Skeletal muscle tissue (tissue), 4 donors: ENCODE measurements around the gene C10orf95. TPM values are rescaled to one million over a fixed set of nuclear protein-coding genes. Genes with fewer than 3 reads are reported as not detected.

Source experiments
- H3K27ac ChIP-seq: one replicate; pipeline ENCODE4 v1.7.0; 2013; ENCODE audit warnings: mild to moderate bottlenecking, low read depth, low read length, inconsistent platforms
- H3K27me3 ChIP-seq, 3 donors: one replicate each; pipeline ENCODE4 v1.7.0; 2013; ENCODE audit warnings: low read length in 3 of 3; ENCODE audit not compliant: control insufficient read depth in 3 of 3, insufficient read depth in 3 of 3
- H3K36me3 ChIP-seq, 3 donors: one replicate each; pipeline ENCODE4 v1.7.0; 2013; ENCODE audit warnings: low read length in 3 of 3; ENCODE audit not compliant: control insufficient read depth in 3 of 3, insufficient read depth in 3 of 3
- H3K4me1 ChIP-seq, 3 donors: one replicate each; pipeline ENCODE4 v1.7.0; 2013; ENCODE audit warnings: low read length in 3 of 3, mild to moderate bottlenecking in 3 of 3; ENCODE audit not compliant: control insufficient read depth in 3 of 3, insufficient read depth in 3 of 3
- H3K4me3 ChIP-seq, 3 donors: one replicate each; pipeline ENCODE4 v1.7.0; 2013; ENCODE audit warnings: low read length in 3 of 3
- H3K9ac ChIP-seq, 3 donors: one replicate each; pipeline ENCODE4 v1.7.0; 2013; ENCODE audit warnings: low read length in 3 of 3, mild to moderate bottlenecking in 3 of 3, moderate library complexity in 2 of 3, low read depth in 1 of 3
- H3K9me3 ChIP-seq, 3 donors: one replicate each; pipeline ENCODE4 v1.7.0; 2013; ENCODE audit warnings: low read length in 3 of 3; ENCODE audit not compliant: control insufficient read depth in 3 of 3
- total RNA-seq: library from RNA; depleted of rRNA; stranded (reverse); fragments of >200 nt; gene quantifications from one replicate; pipeline ENCODE4 v1.2.3, GENCODE V29; 2014
- donor health status: Osteomylitis.

Gene C10orf95
- total RNA-seq, 1 donor from 2014 or later, result not detected

- Histone ChIP-seq H3K4me1 (peaks cover 11 to 20% (median 20%) of the 10 kb centered on the region in 3 donors), H3K9me3 (no peaks in the 10 kb centered on the region), H3K9ac (no peak overlapping the region), H3K36me3 (peaks cover 0 to 3% (median 0%) of the 10 kb centered on the region in 3 donors), H3K27ac (no peak overlapping the region), H3K27me3 (peaks cover 6 to 23% (median 11%) of the 10 kb centered on the region in 3 donors), H3K4me3 (no peak overlapping the region)
These were observed 15.0 kb downstream of the C10orf95 start for GRCh38 chr10:102436312-102436711.

- Histone ChIP-seq H3K4me1 (peaks cover 12 to 21% (median 20%) of the 10 kb centered on the region in 3 donors), H3K4me3 (peak overlapping the region in 1 of 3 donors; percentile 1), H3K9ac (peak overlapping the region in 1 of 3 donors; percentile 38), H3K9me3 (no peaks in the 10 kb centered on the region), H3K36me3 (peaks cover 0 to 3% (median 0%) of the 10 kb centered on the region in 3 donors), H3K27ac (peak overlapping the region; percentile 56), H3K27me3 (peaks cover 6 to 23% (median 11%) of the 10 kb centered on the region in 3 donors)
These were observed 15.7 kb downstream of the C10orf95 start for GRCh38 chr10:102435529-102436233.

- H3K27ac ChIP-seq, result peak overlapping the region; percentile 56
These were observed 16.2 kb downstream of the C10orf95 start for GRCh38 chr10:102435133-102435497.

GRCh38 chr10:102434394-102435132 is 16.8 kb downstream of the C10orf95 start:
- Histone ChIP-seq H3K4me3 (peak overlapping the region in 1 of 3 donors; percentile 22), H3K9ac (no peak overlapping the region), H3K9me3 (no peaks in the 10 kb centered on the region), H3K4me1 (peaks cover 12 to 21% (median 20%) of the 10 kb centered on the region in 3 donors), H3K27me3 (peaks cover 6 to 23% (median 11%) of the 10 kb centered on the region in 3 donors), H3K36me3 (peaks cover 0 to 3% (median 0%) of the 10 kb centered on the region in 3 donors), H3K27ac (peak overlapping the region; percentile 56)

More at GRCh38 chr10:102435133-102435497, 16.2 kb downstream of the C10orf95 start:
- Histone ChIP-seq H3K27me3 (peaks cover 6 to 23% (median 11%) of the 10 kb centered on the region in 3 donors), H3K4me3 (peak overlapping the region in 1 of 3 donors; percentile 1), H3K36me3 (peaks cover 0 to 3% (median 0%) of the 10 kb centered on the region in 3 donors), H3K9ac (peak overlapping the region in 1 of 3 donors; percentile 0), H3K4me1 (peaks cover 12 to 21% (median 20%) of the 10 kb centered on the region in 3 donors), H3K9me3 (no peaks in the 10 kb centered on the region)

GRCh38 chr10:102433619-102434046 is 17.7 kb downstream of the C10orf95 start:
- no peak overlapping the region for H3K27ac ChIP-seq
- no peaks in the 10 kb centered on the region for H3K9me3 ChIP-seq
- peaks cover 6 to 23% (median 11%) of the 10 kb centered on the region in 3 donors for H3K27me3 ChIP-seq
- H3K36me3 ChIP-seq, result peaks cover 0 to 3% (median 0%) of the 10 kb centered on the region in 3 donors
- peaks cover 12 to 21% (median 20%) of the 10 kb centered on the region in 3 donors for H3K4me1 ChIP-seq
- H3K4me3 ChIP-seq, result no peak overlapping the region
- H3K9ac ChIP-seq, result no peak overlapping the region

- H3K4me1 ChIP-seq, result peaks cover 12 to 21% (median 20%) of the 10 kb centered on the region in 3 donors
These were observed 19.0 kb downstream of the C10orf95 start, which contains the start of gene CUEDC2 for GRCh38 chr10:102432162-102432950. Gene CUEDC2, minus strand, starts transcription at chr10:102432574. Its CDS starts 7,386 bp downstream, at chr10:102425188.

GRCh38 chr10:102431452-102432124 is 19.8 kb downstream of the C10orf95 start:
- peaks cover 6 to 20% (median 11%) of the 10 kb centered on the region in 3 donors for H3K27me3 ChIP-seq
- peak overlapping the region; percentile 96 to 99 (median 98) for H3K4me3 ChIP-seq
- H3K36me3 ChIP-seq, result peaks cover 3% of the 10 kb centered on the region in 3 donors
- no peaks in the 10 kb centered on the region for H3K9me3 ChIP-seq
- peak overlapping the region; percentile 74 for H3K27ac ChIP-seq
- peaks cover 12 to 21% (median 20%) of the 10 kb centered on the region in 3 donors for H3K4me1 ChIP-seq
- H3K9ac ChIP-seq, result peak overlapping the region; percentile 93 to 96 (median 93)

More at GRCh38 chr10:102432162-102432950, 19.0 kb downstream of the C10orf95 start, which contains the start of gene CUEDC2:
- Histone ChIP-seq H3K4me3 (peak within 1 kb of the TSS; percentile 96 to 99 (median 98)), H3K9ac (peak within 1 kb of the TSS; percentile 93 to 96 (median 93)), H3K36me3 (peaks cover 0 to 3% (median under 1%) of the 10 kb centered on the region in 3 donors), H3K9me3 (no peaks in the 10 kb centered on the region), H3K27me3 (peaks cover 6 to 22% (median 11%) of the 10 kb centered on the region in 3 donors), H3K27ac (peak within 1 kb of the TSS; percentile 74)

- H3K4me3 ChIP-seq, result no peak overlapping the region
- H3K9me3 ChIP-seq, result no peaks in the 10 kb centered on the region
- H3K27ac ChIP-seq, result no peak overlapping the region
- H3K27me3 ChIP-seq, result peaks cover 3 to 10% (median 5%) of the 10 kb centered on the region in 3 donors
- H3K9ac ChIP-seq, result no peak overlapping the region
- peaks cover 10 to 14% (median 13%) of the 10 kb centered on the region in 3 donors for H3K4me1 ChIP-seq
- peaks cover 4 to 8% (median 7%) of the 10 kb centered on the region in 3 donors for H3K36me3 ChIP-seq
These were observed 21.9 kb downstream of the C10orf95 start for GRCh38 chr10:102429468-102429867.
